ENCODE data around the gene DRAP1.

Gene DRAP1

GRCh38 chr11:65919141-65919572, at the start of gene DRAP1:
TSS of gene DRAP1 (plus strand) at chr11:65919426. CDS start at chr11:65919502, 76 bp downstream.
- peak; percentile 96 to 100 for DNase-seq (ENCODE audit: low read depth in 2 of 2)

GRCh38 chr11:65869643-65870306, 49.5 kb upstream of the DRAP1 start:
- no peak for DNase-seq (ENCODE audit: low read depth in 2 of 2)

- DNase-seq (ENCODE audit: low read depth in 2 of 2): no peak
Observed at GRCh38 chr11:65870307-65870658, 48.9 kb upstream of the DRAP1 start.

- no peak for DNase-seq (ENCODE audit: low read depth in 2 of 2)
Observed at GRCh38 chr11:65870706-65871681, 48.2 kb upstream of the DRAP1 start.

GRCh38 chr11:65871811-65872548, 47.2 kb upstream of the DRAP1 start:
- no peak for DNase-seq (ENCODE audit: low read depth in 2 of 2)

- DNase-seq (ENCODE audit: low read depth in 2 of 2): no peak
Observed at GRCh38 chr11:65872586-65873317, 46.5 kb upstream of the DRAP1 start, which contains the start of gene EFEMP2. TSS of gene EFEMP2 (minus strand) at chr11:65872800. CDS start at chr11:65872354, 446 bp downstream.

- peak; percentile 87 to 88 for DNase-seq (ENCODE audit: low read depth in 2 of 2)
Observed at GRCh38 chr11:65873318-65874156, 45.7 kb upstream of the DRAP1 start.

GRCh38 chr11:65879617-65880016, 39.6 kb upstream of the DRAP1 start, which contains the start of gene CTSW:
TSS of gene CTSW (plus strand) at chr11:65879837. CDS start at chr11:65879855, 18 bp downstream.
- no peak for DNase-seq (ENCODE audit: low read depth in 2 of 2)

GRCh38 chr11:65880027-65880426, 39.2 kb upstream of the DRAP1 start:
- DNase-seq (ENCODE audit: low read depth in 2 of 2): no peak

GRCh38 chr11:65880844-65881421, 38.3 kb upstream of the DRAP1 start:
- DNase-seq (ENCODE audit: low read depth in 2 of 2): no peak

- DNase-seq (ENCODE audit: low read depth in 2 of 2): no peak
Observed at GRCh38 chr11:65882120-65883057, 36.8 kb upstream of the DRAP1 start.

GRCh38 chr11:65883058-65883761, 36.0 kb upstream of the DRAP1 start:
- no peak for DNase-seq (ENCODE audit: low read depth in 2 of 2)

- DNase-seq (ENCODE audit: low read depth in 2 of 2): no peak
Observed at GRCh38 chr11:65883786-65884715, 35.2 kb upstream of the DRAP1 start.

GRCh38 chr11:65884716-65885092, 34.5 kb upstream of the DRAP1 start:
- DNase-seq (ENCODE audit: low read depth in 2 of 2): peak; percentile 68

GRCh38 chr11:65885231-65885630, 34.0 kb upstream of the DRAP1 start:
- no peak for DNase-seq (ENCODE audit: low read depth in 2 of 2)

- no peak for DNase-seq (ENCODE audit: low read depth in 2 of 2)
Observed at GRCh38 chr11:65885808-65886536, 33.3 kb upstream of the DRAP1 start.
